ENCODE data around the gene DCHS2.

DCHS2 gene

GRCh38 chr4:154466336-154466735 lies 25.3 kb downstream of the DCHS2 start:
- DNase-seq, result no peak
- Histone ChIP-seq H3K4me3 (ENCODE audit: low read depth, low read length) (no peak overlapping the region), H3K27me3 (replicated peaks) (no peaks in the 10 kb centered on the region), H3K27ac (no peak overlapping the region), H3K36me3 (replicated peaks) (no peaks in the 10 kb centered on the region)
- in situ Hi-C loops (cut with HindIII; ENCODE audit: low pct_ligation_motif_present, low sequenced_read_pairs), result no loop called here
- no peak for TF ChIP-seq CTCF (IDR thresholded peaks at IDR 0.05; ENCODE audit: low read depth, low read length, missing control alignments)

- no peak for TF ChIP-seq CTCF (IDR thresholded peaks at IDR 0.05; ENCODE audit: low read depth, low read length, missing control alignments)
- H3K27ac ChIP-seq, result no peak overlapping the region
- in situ Hi-C loops (cut with HindIII; ENCODE audit: low pct_ligation_motif_present, low sequenced_read_pairs), result no loop called here
- H3K36me3 ChIP-seq (replicated peaks), result no peaks in the 10 kb centered on the region
- no peak for DNase-seq
- H3K4me3 ChIP-seq (ENCODE audit: low read depth, low read length), result no peak overlapping the region
- no peaks in the 10 kb centered on the region for H3K27me3 ChIP-seq (replicated peaks)
Measured at GRCh38 chr4:154465085-154465484, 26.5 kb downstream of the DCHS2 start.

- DNase-seq, result no peak
- Histone ChIP-seq H3K4me3 (ENCODE audit: low read depth, low read length) (no peak overlapping the region), H3K27me3 (replicated peaks) (no peaks in the 10 kb centered on the region), H3K36me3 (replicated peaks) (no peaks in the 10 kb centered on the region), H3K27ac (no peak overlapping the region)
- no peak for TF ChIP-seq CTCF (IDR thresholded peaks at IDR 0.05; ENCODE audit: low read depth, low read length, missing control alignments)
- in situ Hi-C loops (cut with HindIII; ENCODE audit: low pct_ligation_motif_present, low sequenced_read_pairs), result no loop called here
Measured at GRCh38 chr4:154464654-154465053, 26.9 kb downstream of the DCHS2 start.

GRCh38 chr4:154462081-154462810 lies 29.4 kb downstream of the DCHS2 start:
- DNase-seq, result no peak
- H3K36me3 ChIP-seq (replicated peaks), result no peaks in the 10 kb centered on the region
- H3K4me3 ChIP-seq (ENCODE audit: low read depth, low read length), result no peak overlapping the region
- in situ Hi-C loops (cut with HindIII; ENCODE audit: low pct_ligation_motif_present, low sequenced_read_pairs), result no loop called here
- H3K27me3 ChIP-seq (replicated peaks), result no peaks in the 10 kb centered on the region
- no peak for TF ChIP-seq CTCF (IDR thresholded peaks at IDR 0.05; ENCODE audit: low read depth, low read length, missing control alignments)
- no peak overlapping the region for H3K27ac ChIP-seq

GRCh38 chr4:154457471-154457870 lies 34.1 kb downstream of the DCHS2 start:
- Histone ChIP-seq H3K4me3 (ENCODE audit: low read depth, low read length) (no peak overlapping the region), H3K27me3 (replicated peaks) (no peaks in the 10 kb centered on the region), H3K36me3 (replicated peaks) (no peaks in the 10 kb centered on the region), H3K27ac (no peak overlapping the region)
- DNase-seq, result no peak
- in situ Hi-C loops (cut with HindIII; ENCODE audit: low pct_ligation_motif_present, low sequenced_read_pairs), result no loop called here
- TF ChIP-seq CTCF (IDR thresholded peaks at IDR 0.05; ENCODE audit: low read depth, low read length, missing control alignments), result no peak

GRCh38 chr4:154456889-154457288 lies 34.7 kb downstream of the DCHS2 start:
- Histone ChIP-seq H3K4me3 (ENCODE audit: low read depth, low read length) (no peak overlapping the region), H3K36me3 (replicated peaks) (no peaks in the 10 kb centered on the region), H3K27me3 (replicated peaks) (no peaks in the 10 kb centered on the region), H3K27ac (no peak overlapping the region)
- in situ Hi-C loops (cut with HindIII; ENCODE audit: low pct_ligation_motif_present, low sequenced_read_pairs), result no loop called here
- DNase-seq, result no peak
- TF ChIP-seq CTCF (IDR thresholded peaks at IDR 0.05; ENCODE audit: low read depth, low read length, missing control alignments), result no peak
